Endothelial cell of umbilical vein (primary cell): ENCODE results near the gene ABCC4. TPM values are rescaled to one million over a fixed set of nuclear protein-coding genes. Genes with fewer than 3 reads are reported as not detected.
A peak's percentile ranks its signal among the peaks of the same experiment; 100 is the strongest.

Experiments
- BruUV-seq: library from RNA; stranded (reverse); fragments of 400-500 nt; replicated peaks from 2 replicates; lab custom pipeline; 2021; lab: Mats Ljungman, UMichigan
- CTCF ChIA-PET: fragments of 300-600, 350-600 bp; sonication (Branson Sonifier 250); formaldehyde crosslinking; loops from one replicate; lab custom pipeline; 2021; ENCODE audit warnings: antibody characterized with exemption, inconsistent platforms; lab: Charles Lee
- POLR2A ChIA-PET: fragments of 300-600, 350-600 bp; sonication (Branson Sonifier 250); formaldehyde crosslinking; loops from one replicate; lab custom pipeline; 2021; ENCODE audit warnings: antibody characterized with exemption, inconsistent platforms; lab: Charles Lee
- DNase-seq: peaks from one replicate; pipeline ENCODE4 v3.0.0-alpha.2; 2011; ENCODE audit warnings: low read depth, low spot score
- FAIRE-seq: peaks from 2 replicates; lab custom pipeline; 2011; peaks lifted over from hg19 to GRCh38; lab: Jason Lieb, UNC
- H2AFZ ChIP-seq: 2 replicates; pipeline ENCODE4 v1.6.0; 2012; ENCODE audit warnings: low read depth, low read length, control low read depth, inconsistent platforms
- H3K27ac ChIP-seq: 2 replicates; pipeline ENCODE4 v1.5.1; 2011; ENCODE audit warnings: low read depth, mild to moderate bottlenecking, control low read depth, low read length, moderate library complexity; ENCODE audit not compliant: insufficient read depth
- H3K27me3 ChIP-seq, 2 experiments: 2 replicates each; pipeline versions ENCODE4 v1.6.0 to v1.6.1; 2011; ENCODE audit warnings: low read length in 2 of 2, mixed read lengths in 1 of 2; ENCODE audit not compliant: control insufficient read depth in 2 of 2, insufficient read depth in 2 of 2
- H3K36me3 ChIP-seq, 2 experiments: 2 replicates in 1 of 2; 3 replicates in 1 of 2; pipeline ENCODE4 v1.5.1; 2011; ENCODE audit warnings: low read length in 2 of 2, mild to moderate bottlenecking in 1 of 2, moderate library complexity in 1 of 2; ENCODE audit not compliant: control insufficient read depth in 2 of 2, insufficient read depth in 2 of 2; ENCODE audit errors: extremely low read depth in 1 of 2
- H3K4me1 ChIP-seq: 3 replicates; pipeline ENCODE4 v1.5.1; 2011; ENCODE audit warnings: mild to moderate bottlenecking, low read length; ENCODE audit not compliant: control insufficient read depth, insufficient read depth; ENCODE audit errors: extremely low read depth
- H3K4me2 ChIP-seq: 2 replicates; pipeline ENCODE4 v1.6.1; 2011; ENCODE audit warnings: low read length, control low read depth, mixed read lengths; ENCODE audit not compliant: insufficient read depth
- H3K4me3 ChIP-seq, 3 experiments: fragments of 200-600 bp in 1 of 3; sonication (generic), shearing (Covaris generic) in 1 of 3; replicated peaks in 1 of 3; 2 replicates each; pipeline ENCODE4 v1.5.1; 2011 to 2016; ENCODE audit warnings: control low read depth in 3 of 3, low read length in 3 of 3, mild to moderate bottlenecking in 2 of 3, inconsistent platforms in 1 of 3, low read depth in 1 of 3, moderate library complexity in 1 of 3; ENCODE audit not compliant: insufficient read depth in 1 of 3
- H3K79me2 ChIP-seq: 2 replicates; pipeline ENCODE4 v1.6.0; 2012; ENCODE audit warnings: low read length, inconsistent platforms; ENCODE audit not compliant: control insufficient read depth, insufficient read depth
- H3K9ac ChIP-seq: replicated peaks from 2 replicates; pipeline ENCODE3; 2011; ENCODE audit warnings: low read length, control low read depth; ENCODE audit not compliant: insufficient read depth; ENCODE audit errors: extremely low read depth
- H3K9me1 ChIP-seq: replicated peaks from 3 replicates; pipeline ENCODE4 v1.6.0; 2011; ENCODE audit warnings: mild to moderate bottlenecking, low read length; ENCODE audit not compliant: control insufficient read depth, insufficient read depth; ENCODE audit errors: extremely low read depth
- H3K9me3 ChIP-seq: replicated peaks from 2 replicates; pipeline ENCODE4 v1.5.1; 2012; ENCODE audit warnings: low read length, inconsistent platforms; ENCODE audit not compliant: control insufficient read depth, insufficient read depth
- H4K20me1 ChIP-seq: replicated peaks from 2 replicates; pipeline ENCODE3; 2011; ENCODE audit warnings: mild to moderate bottlenecking, low read length; ENCODE audit not compliant: control insufficient read depth, insufficient read depth; ENCODE audit errors: extremely low read depth
- CTCF ChIP-seq, 2 donors: IDR thresholded peaks; 1 replicate in 1 of 2; 2 replicates in 1 of 2; pipeline ENCODE4 v1.5.1; 2011; ENCODE audit warnings: low read length in 2 of 2, mild to moderate bottlenecking in 2 of 2, moderate library complexity in 2 of 2, control low read depth in 1 of 2, inconsistent platforms in 1 of 2, low read depth in 1 of 2; ENCODE audit not compliant: insufficient read depth in 1 of 2; ENCODE audit errors: extremely low read depth in 1 of 2
- EZH2 ChIP-seq: IDR thresholded peaks from 2 replicates; pipeline ENCODE4 v1.6.1; 2012; ENCODE audit warnings: borderline replicate concordance, low read depth, mild to moderate bottlenecking, moderate library complexity, low read length, inconsistent platforms; ENCODE audit not compliant: severe bottlenecking
- FOS ChIP-seq: IDR thresholded peaks from 2 replicates; pipeline ENCODE4 v1.6.1; 2011; ENCODE audit warnings: mild to moderate bottlenecking, low read length, moderate library complexity, borderline replicate concordance; ENCODE audit not compliant: insufficient read depth
- GATA2 ChIP-seq: IDR thresholded peaks from 2 replicates; pipeline ENCODE4 v1.7.0; 2011; ENCODE audit warnings: low read depth, mild to moderate bottlenecking, moderate library complexity, mixed read lengths, low read length; ENCODE audit not compliant: insufficient read length, insufficient read depth
- JUN ChIP-seq: IDR thresholded peaks from 2 replicates; pipeline ENCODE4 v1.6.1; 2011; ENCODE audit warnings: borderline replicate concordance, low read depth; ENCODE audit not compliant: insufficient read length, insufficient read depth
- MYC ChIP-seq: IDR thresholded peaks from one replicate; pipeline ENCODE4 v1.6.1; 2011; ENCODE audit warnings: mild to moderate bottlenecking, low read depth, low read length
- POLR2A ChIP-seq: IDR thresholded peaks from 2 replicates; pipeline ENCODE4 v1.6.1; 2012; ENCODE audit warnings: low read depth, mild to moderate bottlenecking, control low read depth, low read length
- dilution Hi-C: fragments of 300-500 bp; cut with MboI; formaldehyde crosslinking; loops from one replicate; pipeline ENCODE4 v1.15.0; 2019; ENCODE audit warnings: low sequenced_read_pairs; ENCODE audit not compliant: extremely low pct_ligation_motif_present
- intact Hi-C: fragments of 100-400 bp; cut with micrococcal nuclease; formaldehyde crosslinking; loops from one replicate; pipeline ENCODE4 v1.10.0; 2022
- polyA plus RNA-seq, 4 experiments: library from polyadenylated mRNA; depleted of rRNA in 3 of 4; stranded (reverse) in 3 of 4; unstranded in 1 of 4; fragments of >200 nt; gene quantifications; 2 replicates each; pipeline versions ENCODE4 v1.2.1 to v1.2.3, GENCODE V29; 2011 to 2012; ENCODE audit warnings: missing spikeins in 1 of 4
- total RNA-seq: library from RNA; stranded (reverse); gene quantifications from 2 replicates; pipeline ENCODE4 v1.2.3, GENCODE V29; 2021
- TF ChIP-seq, protein P1 (sequence below): IDR thresholded peaks from 2 replicates; pipeline ENCODE4 v1.6.1; 2011; ENCODE audit not compliant: insufficient read depth, insufficient read length

Gene ABCC4
- total and polyA plus RNA-seq, 2 donors (not counting 3 experiments of a cell fraction or from before 2014, with no cell fraction given) = 9.2 to 15.9 TPM

- Histone ChIP-seq H3K27me3 (no peaks in the 10 kb centered on the region), H3K4me2 (no peak overlapping the region), H3K9ac (no peak overlapping the region), H3K79me2 (no peaks in the 10 kb centered on the region), H3K36me3 (no peaks in the 10 kb centered on the region), H3K27ac (no peak overlapping the region), H3K9me1 (no peaks in the 10 kb centered on the region), H3K4me3 (no peak overlapping the region), H4K20me1 (no peaks in the 10 kb centered on the region), H2AFZ (no peak overlapping the region), H3K4me1 (no peaks in the 10 kb centered on the region), H3K9me3 (no peaks in the 10 kb centered on the region)
- DNase-seq = no peak
- ChIA-PET CTCF (no interaction called here), POLR2A (no interaction called here)
- TSS peak; percentile 17 for BruUV-seq
- dilution Hi-C loops (no loop called here), intact Hi-C loops (no loop called here)
- FAIRE-seq = no peak
- TF ChIP-seq MYC = no peak
- TF ChIP-seq EZH2 = no peak
- no peak for TF ChIP-seq JUN
- TF ChIP-seq GATA2 = no peak
- no peak for TF ChIP-seq FOS
- TF ChIP-seq POLR2A = no peak
These were observed 280.8 kb downstream of the ABCC4 start for GRCh38 chr13:95020298-95020987.

DNA sequence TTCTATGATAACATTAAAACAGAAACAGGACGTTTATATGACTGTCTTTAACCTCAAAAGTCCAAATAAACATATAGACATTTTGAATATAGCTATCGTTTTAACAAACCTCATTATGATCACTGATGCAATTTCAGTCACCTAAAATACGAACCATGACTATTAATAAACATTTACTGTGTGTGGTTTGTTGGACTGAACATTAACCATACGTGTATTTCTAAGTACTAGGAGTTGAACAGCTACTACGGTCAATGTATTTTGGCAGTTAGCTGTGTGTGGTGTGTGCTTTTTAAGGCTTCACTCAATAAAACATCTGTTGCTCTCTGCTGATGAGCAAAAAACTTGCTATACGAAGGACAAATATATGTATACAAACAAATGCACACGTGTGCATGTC lies 281.4 kb downstream of the ABCC4 start:
- TF ChIP-seq FOS (no peak), CTCF (IDR thresholded peaks at IDR 0.05; ENCODE audit: extremely low read depth in 1 of 2, insufficient read depth in 1 of 2, low read depth in 1 of 2, low read length in 2 of 2) (no peak), GATA2 (no peak), EZH2 (no peak)
- TF ChIP-seq, protein P1, sequence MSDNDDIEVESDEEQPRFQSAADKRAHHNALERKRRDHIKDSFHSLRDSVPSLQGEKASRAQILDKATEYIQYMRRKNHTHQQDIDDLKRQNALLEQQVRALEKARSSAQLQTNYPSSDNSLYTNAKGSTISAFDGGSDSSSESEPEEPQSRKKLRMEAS = no peak
- H3K4me3 ChIP-seq = no peak overlapping the region
- H3K4me1 ChIP-seq = no peaks in the 10 kb centered on the region
- H3K9me1 ChIP-seq = no peaks in the 10 kb centered on the region
- dilution Hi-C loops (no loop called here), intact Hi-C loops (no loop called here)
- H4K20me1 ChIP-seq = no peaks in the 10 kb centered on the region
- H3K27me3 ChIP-seq = no peaks in the 10 kb centered on the region
- DNase-seq (no peak), FAIRE-seq (no peak)
- H3K79me2 ChIP-seq = no peaks in the 10 kb centered on the region
- BruUV-seq = no TSS peak
- no peaks in the 10 kb centered on the region for H3K9me3 ChIP-seq
- ChIA-PET POLR2A (no interaction called here), CTCF (no interaction called here)
- H2AFZ ChIP-seq = no peak overlapping the region
- no peak overlapping the region for H3K9ac ChIP-seq
- no peak overlapping the region for H3K4me2 ChIP-seq
- H3K36me3 ChIP-seq = no peaks in the 10 kb centered on the region
- no peak overlapping the region for H3K27ac ChIP-seq
